ENCODE data around the gene PKP2.

The PKP2 gene

GRCh38 chr12:32753605-32754004, 143.0 kb downstream of the PKP2 start:
- FAIRE-seq: no peak

- no peak for FAIRE-seq
Observed at GRCh38 chr12:32743264-32743663, 153.3 kb downstream of the PKP2 start.

GRCh38 chr12:32742133-32742532, 154.4 kb downstream of the PKP2 start:
- no peak for FAIRE-seq
